BLaER1 treated with 17β-estradiol and CSF1 and Interleukin-3, amounts not matched to agents 10 nM and 100 nM (cell line): ENCODE measurements around the gene COL4A5.

Experiments
- H3K27ac ChIP-seq, 11 experiments: shearing (Covaris generic); formaldehyde crosslinking; 2 replicates each; pipeline ENCODE4 v1.8.1; 2022
- H3K27me3 ChIP-seq, 11 experiments: shearing (Covaris generic); formaldehyde crosslinking; 2 replicates each; pipeline ENCODE4 v1.8.1; 2022
- H3K36me3 ChIP-seq, 11 experiments: shearing (Covaris generic); formaldehyde crosslinking; 2 replicates each; pipeline ENCODE4 v1.8.1; 2022
- H3K4me1 ChIP-seq, 10 experiments: shearing (Covaris generic); formaldehyde crosslinking; 2 replicates each; pipeline ENCODE4 v1.8.1; 2022
- H3K4me2 ChIP-seq, 11 experiments: shearing (Covaris generic); formaldehyde crosslinking; 2 replicates each; pipeline ENCODE4 v1.8.1; 2022
- H3K4me3 ChIP-seq, 10 experiments: shearing (Covaris generic); formaldehyde crosslinking; 2 replicates each; pipeline ENCODE4 v1.8.1; 2022
- H3K9ac ChIP-seq, 11 experiments: shearing (Covaris generic); formaldehyde crosslinking; 2 replicates each; pipeline ENCODE4 v1.8.1; 2022
- H3K9me3 ChIP-seq, 11 experiments: shearing (Covaris generic); formaldehyde crosslinking; replicated peaks in 1 of 11; 2 replicates each; pipeline ENCODE4 v1.8.1; 2022
- H4K20me1 ChIP-seq, 11 experiments: shearing (Covaris generic); formaldehyde crosslinking; 2 replicates each; pipeline ENCODE4 v1.8.1; 2022
- Cebpa-rat ChIP-seq, 11 experiments: shearing (Covaris generic); IDR thresholded peaks; 2 replicates each; pipeline ENCODE4 v1.8.1; 2022

COL4A5 gene

GRCh38 chrX:108415891-108416290 is 23.7 kb upstream of the COL4A5 start:
- Histone ChIP-seq H3K4me3 (no peak overlapping the region), H3K4me1 (peaks cover 0 to 7% (median 0%) of the 10 kb centered on the region in 10 experiments; a peak in 1 of 20 replicates), H3K36me3 (no peaks in the 10 kb centered on the region), H3K9me3 (no peaks in the 10 kb centered on the region), H3K4me2 (no peak overlapping the region), H4K20me1 (no peaks in the 10 kb centered on the region; a peak in 2 of 22 replicates), H3K27me3 (peaks cover 60 to 100% (median 96%) of the 10 kb centered on the region in 11 experiments), H3K9ac (no peak overlapping the region), H3K27ac (no peak overlapping the region)
- TF ChIP-seq Cebpa-rat (IDR thresholded peaks at IDR 0.05): no peak

GRCh38 chrX:108417257-108417656 is 22.4 kb upstream of the COL4A5 start:
- no peak overlapping the region for H3K4me3 ChIP-seq
- H3K4me1 ChIP-seq: peaks cover 0 to 7% (median 0%) of the 10 kb centered on the region in 10 experiments; a peak in 1 of 20 replicates
- H3K36me3 ChIP-seq: no peaks in the 10 kb centered on the region
- H3K4me2 ChIP-seq: no peak overlapping the region
- H3K27me3 ChIP-seq: peaks cover 68 to 100% (median 96%) of the 10 kb centered on the region in 11 experiments
- no peak for TF ChIP-seq Cebpa-rat (IDR thresholded peaks at IDR 0.05)
- H3K27ac ChIP-seq: no peak overlapping the region
- no peaks in the 10 kb centered on the region; a peak in 2 of 22 replicates for H4K20me1 ChIP-seq
- no peaks in the 10 kb centered on the region for H3K9me3 ChIP-seq
- H3K9ac ChIP-seq: no peak overlapping the region

GRCh38 chrX:108419401-108419800 is 20.2 kb upstream of the COL4A5 start:
- Histone ChIP-seq H3K4me2 (no peak overlapping the region), H3K4me1 (peaks cover 0 to 7% (median 0%) of the 10 kb centered on the region in 10 experiments; a peak in 1 of 20 replicates)

GRCh38 chrX:108420481-108420880 is 19.2 kb upstream of the COL4A5 start:
- Histone ChIP-seq H3K4me2 (no peak overlapping the region), H3K4me3 (no peak overlapping the region)
- TF ChIP-seq Cebpa-rat (IDR thresholded peaks at IDR 0.05): no peak

More at GRCh38 chrX:108419401-108419800, 20.2 kb upstream of the COL4A5 start:
- Histone ChIP-seq H3K4me3 (no peak overlapping the region), H3K36me3 (no peaks in the 10 kb centered on the region), H4K20me1 (no peaks in the 10 kb centered on the region; a peak in 2 of 22 replicates), H3K27me3 (peaks cover 79 to 100% (median 96%) of the 10 kb centered on the region in 11 experiments), H3K27ac (no peak overlapping the region), H3K9ac (no peak overlapping the region), H3K9me3 (no peaks in the 10 kb centered on the region)
- no peak for TF ChIP-seq Cebpa-rat (IDR thresholded peaks at IDR 0.05)

GRCh38 chrX:108426262-108426661 is 13.4 kb upstream of the COL4A5 start:
- H3K9me3 ChIP-seq: no peaks in the 10 kb centered on the region
- peaks cover 90 to 100% (median 100%) of the 10 kb centered on the region in 11 experiments for H3K27me3 ChIP-seq
- no peaks in the 10 kb centered on the region for H3K36me3 ChIP-seq
- H3K4me2 ChIP-seq: no peak overlapping the region
- H4K20me1 ChIP-seq: no peaks in the 10 kb centered on the region; a peak in 1 of 22 replicates
- H3K4me3 ChIP-seq: no peak overlapping the region
- no peaks in the 10 kb centered on the region for H3K4me1 ChIP-seq
- no peak overlapping the region for H3K9ac ChIP-seq
- TF ChIP-seq Cebpa-rat (IDR thresholded peaks at IDR 0.05): no peak
- no peak overlapping the region for H3K27ac ChIP-seq

More at GRCh38 chrX:108420481-108420880, 19.2 kb upstream of the COL4A5 start:
- Histone ChIP-seq H3K27ac (no peak overlapping the region), H3K9me3 (no peaks in the 10 kb centered on the region), H3K4me1 (peaks cover 0 to 2% (median 0%) of the 10 kb centered on the region in 10 experiments; a peak in 1 of 20 replicates), H4K20me1 (no peaks in the 10 kb centered on the region; a peak in 2 of 22 replicates), H3K27me3 (peaks cover 84 to 100% (median 98%) of the 10 kb centered on the region in 11 experiments), H3K36me3 (no peaks in the 10 kb centered on the region), H3K9ac (no peak overlapping the region)

- H4K20me1 ChIP-seq: peaks cover 0 to 6% (median 0%) of the 10 kb centered on the region in 11 experiments; a peak in 1 of 22 replicates
- H3K27ac ChIP-seq: no peak overlapping the region
- peaks cover 80 to 96% (median 94%) of the 10 kb centered on the region in 11 experiments for H3K27me3 ChIP-seq
- no peak overlapping the region for H3K9ac ChIP-seq
- no peak for TF ChIP-seq Cebpa-rat (IDR thresholded peaks at IDR 0.05)
- H3K4me2 ChIP-seq: no peak overlapping the region
- no peaks in the 10 kb centered on the region for H3K9me3 ChIP-seq
- H3K4me1 ChIP-seq: no peaks in the 10 kb centered on the region
- no peaks in the 10 kb centered on the region for H3K36me3 ChIP-seq
- H3K4me3 ChIP-seq: no peak overlapping the region
Observed at GRCh38 chrX:108435261-108435660, 4.4 kb upstream of the COL4A5 start.

- Histone ChIP-seq H3K4me1 (no peaks in the 10 kb centered on the region), H4K20me1 (peaks cover 0 to 11% (median 0%) of the 10 kb centered on the region in 11 experiments; a peak in 1 of 22 replicates), H3K9me3 (no peaks in the 10 kb centered on the region), H3K4me2 (no peak overlapping the region), H3K4me3 (no peak overlapping the region), H3K27me3 (peaks cover 86 to 98% (median 95%) of the 10 kb centered on the region in 11 experiments), H3K27ac (no peak overlapping the region), H3K36me3 (no peaks in the 10 kb centered on the region), H3K9ac (no peak overlapping the region)
- no peak for TF ChIP-seq Cebpa-rat (IDR thresholded peaks at IDR 0.05)
Observed at GRCh38 chrX:108437349-108438109, 2.1 kb upstream of the COL4A5 start.

- Histone ChIP-seq H3K9me3 (no peaks in the 10 kb centered on the region), H4K20me1 (peaks cover 0 to 11% (median 0%) of the 10 kb centered on the region in 11 experiments; a peak in 1 of 22 replicates), H3K36me3 (no peaks in the 10 kb centered on the region), H3K27me3 (peaks cover 85 to 98% (median 95%) of the 10 kb centered on the region in 11 experiments), H3K4me3 (no peak within 1 kb of the TSS), H3K9ac (no peak within 1 kb of the TSS), H3K27ac (no peak within 1 kb of the TSS), H3K4me2 (no peak within 1 kb of the TSS), H3K4me1 (no peaks in the 10 kb centered on the region)
- no peak for TF ChIP-seq Cebpa-rat (IDR thresholded peaks at IDR 0.05)
Observed at GRCh38 chrX:108438110-108438623, 1.5 kb upstream of the COL4A5 start, which contains the start of gene COL4A6. COL4A6 (minus strand) TSS chrX:108438422; CDS start chrX:108438196, 226 bp downstream.

- H3K4me2 ChIP-seq: no peak overlapping the region
- peaks cover 0 to 11% (median 0%) of the 10 kb centered on the region in 11 experiments; a peak in 1 of 22 replicates for H4K20me1 ChIP-seq
- H3K27me3 ChIP-seq: peaks cover 83 to 100% (median 97%) of the 10 kb centered on the region in 11 experiments
- TF ChIP-seq Cebpa-rat (IDR thresholded peaks at IDR 0.05): no peak
- H3K9ac ChIP-seq: no peak overlapping the region
- no peak overlapping the region for H3K27ac ChIP-seq
- no peaks in the 10 kb centered on the region for H3K36me3 ChIP-seq
- H3K4me1 ChIP-seq: no peaks in the 10 kb centered on the region
- H3K4me3 ChIP-seq: no peak overlapping the region
- no peaks in the 10 kb centered on the region; a peak in 1 of 22 replicates for H3K9me3 ChIP-seq
Observed at GRCh38 chrX:108439961-108440696, 491 bp downstream of the COL4A5 start.
